ENCODE results near the gene KLHL2.

GRCh38 chr4:165309456-165309855, 102.1 kb downstream of the KLHL2 start:
- TF ChIP-seq, protein P1, sequence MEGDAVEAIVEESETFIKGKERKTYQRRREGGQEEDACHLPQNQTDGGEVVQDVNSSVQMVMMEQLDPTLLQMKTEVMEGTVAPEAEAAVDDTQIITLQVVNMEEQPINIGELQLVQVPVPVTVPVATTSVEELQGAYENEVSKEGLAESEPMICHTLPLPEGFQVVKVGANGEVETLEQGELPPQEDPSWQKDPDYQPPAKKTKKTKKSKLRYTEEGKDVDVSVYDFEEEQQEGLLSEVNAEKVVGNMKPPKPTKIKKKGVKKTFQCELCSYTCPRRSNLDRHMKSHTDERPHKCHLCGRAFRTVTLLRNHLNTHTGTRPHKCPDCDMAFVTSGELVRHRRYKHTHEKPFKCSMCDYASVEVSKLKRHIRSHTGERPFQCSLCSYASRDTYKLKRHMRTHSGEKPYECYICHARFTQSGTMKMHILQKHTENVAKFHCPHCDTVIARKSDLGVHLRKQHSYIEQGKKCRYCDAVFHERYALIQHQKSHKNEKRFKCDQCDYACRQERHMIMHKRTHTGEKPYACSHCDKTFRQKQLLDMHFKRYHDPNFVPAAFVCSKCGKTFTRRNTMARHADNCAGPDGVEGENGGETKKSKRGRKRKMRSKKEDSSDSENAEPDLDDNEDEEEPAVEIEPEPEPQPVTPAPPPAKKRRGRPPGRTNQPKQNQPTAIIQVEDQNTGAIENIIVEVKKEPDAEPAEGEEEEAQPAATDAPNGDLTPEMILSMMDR (IDR thresholded peaks at IDR 0.05) = no peak
- TF ChIP-seq POLR2AphosphoS5 (IDR thresholded peaks at IDR 0.05) = no peak
- no peak for TF ChIP-seq POLR2A (IDR thresholded peaks at IDR 0.05)
